ENCODE data around the gene PHF21B.

DNA sequence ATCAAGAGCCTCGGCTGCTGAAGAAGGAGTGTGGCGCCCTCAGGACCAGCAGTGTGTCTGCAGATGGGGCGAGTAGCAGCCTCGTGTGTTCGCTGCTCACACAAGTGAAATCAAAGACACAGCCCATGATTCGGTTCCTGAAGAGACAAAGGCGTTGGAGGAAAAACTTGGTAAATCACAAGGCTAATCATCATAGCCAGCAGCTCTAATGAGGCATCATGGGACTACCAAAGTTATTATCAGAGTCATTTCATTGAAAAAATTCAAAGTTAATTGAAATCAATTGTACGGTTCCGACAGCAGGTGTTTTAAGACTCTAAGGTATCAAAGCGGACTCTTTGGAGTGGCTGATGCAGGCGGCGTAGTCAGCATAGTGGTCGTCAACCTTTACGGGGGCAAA, 9.5 kb downstream of the PHF21B start:
- TF ChIP-seq, protein P1, sequence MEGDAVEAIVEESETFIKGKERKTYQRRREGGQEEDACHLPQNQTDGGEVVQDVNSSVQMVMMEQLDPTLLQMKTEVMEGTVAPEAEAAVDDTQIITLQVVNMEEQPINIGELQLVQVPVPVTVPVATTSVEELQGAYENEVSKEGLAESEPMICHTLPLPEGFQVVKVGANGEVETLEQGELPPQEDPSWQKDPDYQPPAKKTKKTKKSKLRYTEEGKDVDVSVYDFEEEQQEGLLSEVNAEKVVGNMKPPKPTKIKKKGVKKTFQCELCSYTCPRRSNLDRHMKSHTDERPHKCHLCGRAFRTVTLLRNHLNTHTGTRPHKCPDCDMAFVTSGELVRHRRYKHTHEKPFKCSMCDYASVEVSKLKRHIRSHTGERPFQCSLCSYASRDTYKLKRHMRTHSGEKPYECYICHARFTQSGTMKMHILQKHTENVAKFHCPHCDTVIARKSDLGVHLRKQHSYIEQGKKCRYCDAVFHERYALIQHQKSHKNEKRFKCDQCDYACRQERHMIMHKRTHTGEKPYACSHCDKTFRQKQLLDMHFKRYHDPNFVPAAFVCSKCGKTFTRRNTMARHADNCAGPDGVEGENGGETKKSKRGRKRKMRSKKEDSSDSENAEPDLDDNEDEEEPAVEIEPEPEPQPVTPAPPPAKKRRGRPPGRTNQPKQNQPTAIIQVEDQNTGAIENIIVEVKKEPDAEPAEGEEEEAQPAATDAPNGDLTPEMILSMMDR (IDR thresholded peaks at IDR 0.05) = no peak
- no peak for TF ChIP-seq POLR2A (IDR thresholded peaks at IDR 0.05)
